ENCODE measurements around the gene MIGA1.
A peak's percentile ranks its signal among the peaks of the same experiment; 100 is the strongest.
"Not testable (repeated sequence)": the region's sequence is repeated elsewhere in the genome, so short reads cannot be mapped to it uniquely, and the experiment has no call there.

MIGA1 gene

DNA sequence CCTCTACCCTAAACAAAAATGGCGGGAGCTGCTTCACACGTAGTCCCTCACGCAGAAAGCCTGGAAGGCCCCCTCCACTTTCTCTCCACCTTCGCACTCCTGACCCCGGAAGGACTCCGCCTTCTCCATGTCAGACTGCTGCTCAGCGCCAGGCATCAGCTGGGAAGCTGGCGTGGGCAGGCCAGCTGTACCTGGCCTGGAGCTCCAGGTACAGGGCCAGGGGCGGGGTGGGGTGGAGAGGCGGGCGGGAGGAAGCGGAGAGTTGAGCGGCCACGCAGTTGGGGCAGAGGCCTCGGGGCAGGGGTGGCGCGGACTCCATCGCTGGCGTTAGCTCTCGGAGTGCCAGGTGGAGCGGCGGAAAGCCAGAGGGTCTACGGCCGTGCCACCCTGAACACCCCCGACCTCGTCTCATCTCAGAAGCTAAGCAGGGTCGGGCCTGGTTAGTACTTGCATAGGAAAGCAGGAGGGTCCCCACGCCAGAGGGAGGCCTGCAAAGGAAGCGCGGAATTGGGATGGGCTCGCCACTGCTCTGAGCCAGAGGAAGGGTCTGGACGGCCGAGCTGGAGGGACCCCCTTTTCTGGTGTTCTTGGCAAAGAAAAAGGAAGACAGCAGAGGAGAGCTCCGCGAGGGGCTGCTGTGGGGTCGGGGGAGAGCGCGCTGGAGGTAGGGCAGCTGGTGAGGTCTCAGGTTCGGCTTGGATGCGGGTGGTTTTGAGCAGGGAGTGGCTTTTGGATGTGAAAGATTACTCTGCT is at the start of gene MIGA1:
Gene MIGA1 (plus strand): TSS at position 121 of the 753 bp plus-strand sequence. CDS start 3,604 bp downstream, outside the sequence.
- H3K4me1 ChIP-seq (ENCODE audit: control insufficient read depth in 5 of 5, insufficient read depth in 5 of 5, low read length in 5 of 5) = peaks cover 2 to 17% (median 14%) of the 10 kb centered on the region in 5 donors
- peak within 1 kb of the TSS; percentile 82 to 96 (median 86) for H3K9ac ChIP-seq (ENCODE audit: low read length in 5 of 5)
- H3K27me3 ChIP-seq (ENCODE audit: control insufficient read depth in 5 of 5, insufficient read depth in 4 of 5, low read length in 5 of 5) = no peaks in the 10 kb centered on the region
- H3K4me3 ChIP-seq (ENCODE audit: low read depth in 1 of 5, low read length in 5 of 5) = peak within 1 kb of the TSS; percentile 93 to 99 (median 96)
- peaks cover 6 to 11% (median 7%) of the 10 kb centered on the region in 5 donors for H3K36me3 ChIP-seq (ENCODE audit: control insufficient read depth in 5 of 5, insufficient read depth in 5 of 5, low read length in 5 of 5)
- H3K9me3 ChIP-seq (ENCODE audit: control insufficient read depth in 5 of 5, low read length in 5 of 5) = no peaks in the 10 kb centered on the region
- peak within 1 kb of the TSS; percentile 37 for H3K27ac ChIP-seq (ENCODE audit: low read depth, low read length)

- Histone ChIP-seq H3K27ac (ENCODE audit: low read depth, low read length) (no peak overlapping the region), H3K27me3 (ENCODE audit: control insufficient read depth in 5 of 5, insufficient read depth in 4 of 5, low read length in 5 of 5) (no peaks in the 10 kb centered on the region), H3K36me3 (ENCODE audit: control insufficient read depth in 5 of 5, insufficient read depth in 5 of 5, low read length in 5 of 5) (peaks cover 28 to 49% (median 46%) of the 10 kb centered on the region in 5 donors)
Measured at GRCh38 chr1:77732090-77732489, 47.4 kb upstream of the MIGA1 start.

DNA sequence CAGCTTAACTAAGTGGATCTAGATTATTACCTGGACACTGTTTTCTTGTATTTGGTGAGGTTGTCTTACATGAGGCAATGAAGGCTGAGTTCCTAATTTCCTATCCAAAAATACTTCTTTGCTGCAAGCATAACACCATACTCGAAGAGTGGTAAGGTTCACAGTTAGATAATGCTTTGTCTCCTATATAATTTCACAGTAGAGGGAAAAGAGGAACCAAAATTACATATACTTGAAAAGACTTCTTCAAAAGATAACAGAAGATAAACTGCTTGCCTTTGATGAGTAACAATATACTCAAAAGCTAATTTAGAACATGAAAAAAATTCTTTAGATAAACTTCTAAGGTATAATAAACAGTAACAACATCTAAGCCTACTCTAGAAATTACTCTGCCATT is 40.2 kb upstream of the MIGA1 start:
- H3K9me3 ChIP-seq (ENCODE audit: control insufficient read depth in 5 of 5, low read length in 5 of 5) = no peaks in the 10 kb centered on the region

More at GRCh38 chr1:77732090-77732489, 47.4 kb upstream of the MIGA1 start:
- H3K9ac ChIP-seq (ENCODE audit: low read length in 5 of 5) = no peak overlapping the region
- H3K4me1 ChIP-seq (ENCODE audit: control insufficient read depth in 5 of 5, insufficient read depth in 5 of 5, low read length in 5 of 5) = no peaks in the 10 kb centered on the region
- no peaks in the 10 kb centered on the region for H3K9me3 ChIP-seq (ENCODE audit: control insufficient read depth in 5 of 5, low read length in 5 of 5)
- H3K4me3 ChIP-seq (ENCODE audit: low read depth in 1 of 5, low read length in 5 of 5) = no peak overlapping the region

GRCh38 chr1:77741316-77741715 is 38.1 kb upstream of the MIGA1 start:
- Histone ChIP-seq H3K9me3 (ENCODE audit: control insufficient read depth in 5 of 5, low read length in 5 of 5) (no peaks in the 10 kb centered on the region), H3K36me3 (ENCODE audit: control insufficient read depth in 5 of 5, insufficient read depth in 5 of 5, low read length in 5 of 5) (peaks cover 11 to 29% (median 23%) of the 10 kb centered on the region in 5 donors), H3K27ac (ENCODE audit: low read depth, low read length) (peak overlapping the region; percentile 41), H3K27me3 (ENCODE audit: control insufficient read depth in 5 of 5, insufficient read depth in 4 of 5, low read length in 5 of 5) (no peaks in the 10 kb centered on the region), H3K4me1 (ENCODE audit: control insufficient read depth in 5 of 5, insufficient read depth in 5 of 5, low read length in 5 of 5) (peaks cover 0 to 14% (median 5%) of the 10 kb centered on the region in 5 donors), H3K9ac (ENCODE audit: low read length in 5 of 5) (peak overlapping the region in 1 of 5 donors; percentile 46), H3K4me3 (ENCODE audit: low read depth in 1 of 5, low read length in 5 of 5) (no peak overlapping the region)

More for the DNA sequence above, 40.2 kb upstream of the MIGA1 start:
- Histone ChIP-seq H3K27ac (ENCODE audit: low read depth, low read length) (no peak overlapping the region), H3K4me1 (ENCODE audit: control insufficient read depth in 5 of 5, insufficient read depth in 5 of 5, low read length in 5 of 5) (peaks cover 0 to 9% (median 5%) of the 10 kb centered on the region in 5 donors), H3K36me3 (ENCODE audit: control insufficient read depth in 5 of 5, insufficient read depth in 5 of 5, low read length in 5 of 5) (peaks cover 13 to 39% (median 24%) of the 10 kb centered on the region in 5 donors), H3K4me3 (ENCODE audit: low read depth in 1 of 5, low read length in 5 of 5) (no peak overlapping the region), H3K27me3 (ENCODE audit: control insufficient read depth in 5 of 5, insufficient read depth in 4 of 5, low read length in 5 of 5) (no peaks in the 10 kb centered on the region), H3K9ac (ENCODE audit: low read length in 5 of 5) (no peak overlapping the region)

GRCh38 chr1:77742011-77742555 is 37.4 kb upstream of the MIGA1 start:
- Histone ChIP-seq H3K9ac (ENCODE audit: low read length in 5 of 5) (peak overlapping the region in 3 of 5 donors; percentile 30 to 47 (median 46)), H3K27ac (ENCODE audit: low read depth, low read length) (peak overlapping the region; percentile 41), H3K4me1 (ENCODE audit: control insufficient read depth in 5 of 5, insufficient read depth in 5 of 5, low read length in 5 of 5) (peaks cover 0 to 14% (median 5%) of the 10 kb centered on the region in 5 donors), H3K27me3 (ENCODE audit: control insufficient read depth in 5 of 5, insufficient read depth in 4 of 5, low read length in 5 of 5) (no peaks in the 10 kb centered on the region), H3K4me3 (ENCODE audit: low read depth in 1 of 5, low read length in 5 of 5) (no peak overlapping the region), H3K9me3 (ENCODE audit: control insufficient read depth in 5 of 5, low read length in 5 of 5) (no peaks in the 10 kb centered on the region), H3K36me3 (ENCODE audit: control insufficient read depth in 5 of 5, insufficient read depth in 5 of 5, low read length in 5 of 5) (peaks cover 11 to 28% (median 20%) of the 10 kb centered on the region in 5 donors)

- no peak overlapping the region for H3K4me3 ChIP-seq (ENCODE audit: low read depth in 1 of 5, low read length in 5 of 5)
- H3K27me3 ChIP-seq (ENCODE audit: control insufficient read depth in 5 of 5, insufficient read depth in 4 of 5, low read length in 5 of 5) = no peaks in the 10 kb centered on the region
- H3K9ac ChIP-seq (ENCODE audit: low read length in 5 of 5) = no peak overlapping the region
- H3K9me3 ChIP-seq (ENCODE audit: control insufficient read depth in 5 of 5, low read length in 5 of 5) = no peaks in the 10 kb centered on the region
- H3K36me3 ChIP-seq (ENCODE audit: control insufficient read depth in 5 of 5, insufficient read depth in 5 of 5, low read length in 5 of 5) = peaks cover 5 to 11% (median 6%) of the 10 kb centered on the region in 5 donors
- H3K4me1 ChIP-seq (ENCODE audit: control insufficient read depth in 5 of 5, insufficient read depth in 5 of 5, low read length in 5 of 5) = peaks cover 0 to 29% (median 16%) of the 10 kb centered on the region in 5 donors
- peak overlapping the region; percentile 33 for H3K27ac ChIP-seq (ENCODE audit: low read depth, low read length)
Measured at GRCh38 chr1:77744576-77744975, 34.9 kb upstream of the MIGA1 start.

DNA sequence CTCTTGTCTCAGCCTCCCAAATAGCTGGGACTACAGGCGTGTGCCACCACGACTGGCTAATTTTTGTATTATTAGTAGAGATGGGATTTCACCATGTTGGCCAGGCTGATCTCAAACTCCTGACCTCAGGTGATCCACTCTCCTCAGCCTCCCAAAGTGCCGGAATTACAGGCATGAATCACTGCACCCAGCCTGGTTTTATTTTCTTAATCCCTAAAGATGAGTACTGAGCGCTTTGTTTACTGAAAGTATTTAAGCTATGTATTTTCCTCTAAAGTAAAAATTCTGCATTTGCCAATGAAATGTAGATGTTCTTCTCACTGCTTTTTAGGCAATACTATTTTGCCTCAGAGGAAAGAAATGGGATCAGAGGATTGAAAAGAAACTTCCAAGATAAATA is 30.0 kb upstream of the MIGA1 start:
- H3K9ac ChIP-seq (ENCODE audit: low read length in 5 of 5); H3K9me3 ChIP-seq (ENCODE audit: control insufficient read depth in 5 of 5, low read length in 5 of 5); H3K27me3 ChIP-seq (ENCODE audit: control insufficient read depth in 5 of 5, insufficient read depth in 4 of 5, low read length in 5 of 5); H3K4me3 ChIP-seq (ENCODE audit: low read depth in 1 of 5, low read length in 5 of 5); H3K36me3 ChIP-seq (ENCODE audit: control insufficient read depth in 5 of 5, insufficient read depth in 5 of 5, low read length in 5 of 5): not testable (repeated sequence)
- peaks cover 0 to 50% (median 34%) of the 10 kb centered on the region in 5 donors for H3K4me1 ChIP-seq (ENCODE audit: control insufficient read depth in 5 of 5, insufficient read depth in 5 of 5, low read length in 5 of 5)
- peak overlapping the region; percentile 61 for H3K27ac ChIP-seq (ENCODE audit: low read depth, low read length)

DNA sequence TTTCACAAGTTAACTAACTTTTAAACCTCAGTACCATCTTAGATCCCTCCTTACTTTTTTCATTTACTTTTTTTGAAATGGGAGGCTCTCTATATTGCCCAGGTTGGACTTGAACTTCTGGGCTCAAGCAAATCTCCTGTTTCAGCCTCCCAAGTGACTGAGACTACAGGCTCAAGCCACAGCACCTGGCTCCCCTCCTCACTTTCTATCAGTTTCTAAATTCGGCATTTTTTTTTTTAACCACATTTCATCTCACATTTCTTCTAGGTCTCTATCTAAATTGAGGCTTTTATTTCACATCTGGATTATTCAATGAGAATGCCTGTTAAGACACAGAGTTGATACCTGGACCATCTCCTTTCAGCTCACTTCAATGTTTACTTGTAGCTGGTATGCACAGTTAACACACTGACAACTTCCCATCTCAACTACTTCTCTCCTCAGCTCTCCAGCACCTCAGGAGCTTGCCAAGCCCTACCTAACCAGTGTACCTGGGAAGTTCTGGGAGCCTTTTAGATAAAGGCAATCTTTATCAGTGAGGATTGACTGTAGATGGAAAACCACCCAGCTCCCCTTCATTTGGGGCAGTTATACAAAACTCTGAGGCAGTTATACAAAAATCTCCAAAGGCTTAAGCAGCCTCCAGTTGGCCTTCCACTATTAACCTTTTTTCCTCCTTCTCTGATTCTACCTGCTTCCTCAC is 23.2 kb upstream of the MIGA1 start:
- Histone ChIP-seq H3K9me3 (ENCODE audit: control insufficient read depth in 5 of 5, low read length in 5 of 5) (no peaks in the 10 kb centered on the region), H3K27me3 (ENCODE audit: control insufficient read depth in 5 of 5, insufficient read depth in 4 of 5, low read length in 5 of 5) (no peaks in the 10 kb centered on the region), H3K4me1 (ENCODE audit: control insufficient read depth in 5 of 5, insufficient read depth in 5 of 5, low read length in 5 of 5) (peaks cover 5 to 57% (median 46%) of the 10 kb centered on the region in 5 donors), H3K9ac (ENCODE audit: low read length in 5 of 5) (peak overlapping the region in 4 of 5 donors; percentile 16 to 98 (median 50)), H3K4me3 (ENCODE audit: low read depth in 1 of 5, low read length in 5 of 5) (peak overlapping the region in 2 of 5 donors; percentile 19 to 20), H3K36me3 (ENCODE audit: control insufficient read depth in 5 of 5, insufficient read depth in 5 of 5, low read length in 5 of 5) (no peaks in the 10 kb centered on the region), H3K27ac (ENCODE audit: low read depth, low read length) (peak overlapping the region; percentile 98)

GRCh38 chr1:77757066-77757584 is 22.3 kb upstream of the MIGA1 start:
- Histone ChIP-seq H3K4me1 (ENCODE audit: control insufficient read depth in 5 of 5, insufficient read depth in 5 of 5, low read length in 5 of 5) (peaks cover 5 to 53% (median 39%) of the 10 kb centered on the region in 5 donors), H3K9me3 (ENCODE audit: control insufficient read depth in 5 of 5, low read length in 5 of 5) (no peaks in the 10 kb centered on the region), H3K27ac (ENCODE audit: low read depth, low read length) (peak overlapping the region; percentile 98), H3K9ac (ENCODE audit: low read length in 5 of 5) (peak overlapping the region in 4 of 5 donors; percentile 7 to 98 (median 54)), H3K4me3 (ENCODE audit: low read depth in 1 of 5, low read length in 5 of 5) (peak overlapping the region in 1 of 5 donors; percentile 98), H3K27me3 (ENCODE audit: control insufficient read depth in 5 of 5, insufficient read depth in 4 of 5, low read length in 5 of 5) (no peaks in the 10 kb centered on the region), H3K36me3 (ENCODE audit: control insufficient read depth in 5 of 5, insufficient read depth in 5 of 5, low read length in 5 of 5) (no peaks in the 10 kb centered on the region)
